Cerebellar nuclear complex (tissue), 1 donor: ENCODE data around the gene TENT4B.

Source experiments
- DNase-seq, 2 experiments: peaks; one replicate each; lab custom pipeline; 2025; lab: John Stamatoyannopoulos, UW

TENT4B gene

GRCh38 chr16:50271148-50272041, 118.3 kb downstream of the TENT4B start:
- DNase-seq, result no peak

- DNase-seq, result no peak
These were observed 119.0 kb downstream of the TENT4B start for GRCh38 chr16:50272111-50272571.

GRCh38 chr16:50272687-50273381, 119.7 kb downstream of the TENT4B start:
- DNase-seq, result no peak

- DNase-seq, result no peak
These were observed 120.2 kb downstream of the TENT4B start for GRCh38 chr16:50273382-50273690.

GRCh38 chr16:50273888-50274325, 120.8 kb downstream of the TENT4B start:
- DNase-seq, result no peak

- DNase-seq, result no peak
These were observed 121.4 kb downstream of the TENT4B start for GRCh38 chr16:50274326-50275097.

- no peak for DNase-seq
These were observed 122.0 kb downstream of the TENT4B start for GRCh38 chr16:50275098-50275415.

- DNase-seq, result no peak
These were observed 122.6 kb downstream of the TENT4B start for GRCh38 chr16:50275428-50276325.

- DNase-seq, result no peak
These were observed 123.2 kb downstream of the TENT4B start for GRCh38 chr16:50276326-50276640.

- no peak for DNase-seq
These were observed 123.9 kb downstream of the TENT4B start for GRCh38 chr16:50276801-50277555.

GRCh38 chr16:50278251-50278650, 125.1 kb downstream of the TENT4B start:
- DNase-seq, result no peak

GRCh38 chr16:50279504-50279865, 126.4 kb downstream of the TENT4B start:
- no peak for DNase-seq

GRCh38 chr16:50280932-50281331, 127.8 kb downstream of the TENT4B start:
- no peak for DNase-seq
